Hepatocyte (in vitro differentiated cells): Measurements from ENCODE around the gene DNMT1.

Experiments used
- CTCF ChIP-seq: fragments of 200-600 bp; sonication (generic); IDR thresholded peaks from 2 replicates; pipeline ENCODE4 v1.5.1; 2016; ENCODE audit warnings: antibody characterized with exemption, mild to moderate bottlenecking; ENCODE audit not compliant: poor library complexity
- EZH2 ChIP-seq: fragments of 200-600 bp; sonication (generic); IDR thresholded peaks from 2 replicates; pipeline ENCODE4 v1.6.1; 2016; ENCODE audit warnings: antibody characterized with exemption, mild to moderate bottlenecking, borderline replicate concordance

GRCh38 chr19:10180459-10180858, 14.3 kb downstream of the DNMT1 start:
- TF ChIP-seq CTCF = no peak
- no peak for TF ChIP-seq EZH2
